Parathyroid adenoma (tissue), 2 donors: ENCODE data around the gene CNIH4.
"Not testable (repeated sequence)": the region's sequence is repeated elsewhere in the genome, so short reads cannot be mapped to it uniquely, and the experiment has no call there.

Experiments used
- H2AFZ ChIP-seq: fragments of 300-600 bp; sonication (generic); one replicate; pipeline ENCODE4 v1.7.0; 2017; ENCODE audit warnings: antibody characterized with exemption, mild to moderate bottlenecking
- H3K27ac ChIP-seq: fragments of 300-600 bp; sonication (generic); one replicate; pipeline ENCODE4 v1.7.0; 2017
- H3K27me3 ChIP-seq: fragments of 300-600 bp; sonication (generic); one replicate; pipeline ENCODE4 v1.7.0; 2017; ENCODE audit warnings: low read length; ENCODE audit not compliant: control insufficient read depth, insufficient read depth
- H3K36me3 ChIP-seq: fragments of 300-600 bp; sonication (generic); one replicate; pipeline ENCODE4 v1.7.0; 2017; ENCODE audit warnings: low read length; ENCODE audit not compliant: control insufficient read depth, insufficient read depth
- H3K4me1 ChIP-seq: fragments of 300-600 bp; sonication (generic); one replicate; pipeline ENCODE4 v1.7.0; 2017; ENCODE audit warnings: control low read depth
- H3K4me2 ChIP-seq: fragments of 300-600 bp; sonication (generic); one replicate; pipeline ENCODE4 v1.7.0; 2017; ENCODE audit warnings: low read length
- H3K4me3 ChIP-seq: fragments of 300-600 bp; sonication (generic); one replicate; pipeline ENCODE4 v1.7.0; 2017; ENCODE audit warnings: low read depth, low read length
- H3K79me2 ChIP-seq: fragments of 300-600 bp; sonication (generic); one replicate; pipeline ENCODE4 v1.7.0; 2017; ENCODE audit warnings: control low read depth
- H3K9ac ChIP-seq: fragments of 300-600 bp; sonication (generic); one replicate; pipeline ENCODE4 v1.7.0; 2017; ENCODE audit warnings: mild to moderate bottlenecking
- H3K9me3 ChIP-seq: fragments of 300-600 bp; sonication (generic); one replicate; pipeline ENCODE4 v1.7.0; 2017; ENCODE audit warnings: low read length; ENCODE audit not compliant: control insufficient read depth
- CTCF ChIP-seq: fragments of 300-600 bp; sonication (generic); IDR thresholded peaks from one replicate; pipeline ENCODE4 v1.7.0; 2017; ENCODE audit warnings: antibody characterized with exemption, mild to moderate bottlenecking
- donor health status: primary hyperparathyroidism.

The CNIH4 gene

GRCh38 chr1:224356685-224357625 is at the start of gene CNIH4:
Gene CNIH4, plus strand, starts transcription at chr1:224356879. Its CDS starts 46 bp downstream, at chr1:224356925.
- Histone ChIP-seq H3K4me3 (peak within 1 kb of the TSS; percentile 78), H3K4me2 (peak within 1 kb of the TSS; percentile 63), H3K4me1 (no peaks in the 10 kb centered on the region), H2AFZ (peak within 1 kb of the TSS; percentile 75), H3K9ac (no peak within 1 kb of the TSS), H3K36me3 (no peaks in the 10 kb centered on the region), H3K9me3 (no peaks in the 10 kb centered on the region), H3K27ac (peak within 1 kb of the TSS; percentile 36), H3K79me2 (peaks cover 7% of the 10 kb centered on the region), H3K27me3 (no peaks in the 10 kb centered on the region)
- TF ChIP-seq CTCF = no peak

- H3K36me3 ChIP-seq = no peaks in the 10 kb centered on the region
- no peaks in the 10 kb centered on the region for H3K79me2 ChIP-seq
- no peak overlapping the region for H3K4me2 ChIP-seq
- no peak overlapping the region for H3K27ac ChIP-seq
- TF ChIP-seq CTCF = no peak
- H2AFZ ChIP-seq = no peak overlapping the region
- no peaks in the 10 kb centered on the region for H3K9me3 ChIP-seq
- no peak overlapping the region for H3K4me3 ChIP-seq
- H3K27me3 ChIP-seq = no peaks in the 10 kb centered on the region
- no peaks in the 10 kb centered on the region for H3K4me1 ChIP-seq
- no peak overlapping the region for H3K9ac ChIP-seq
Observed at GRCh38 chr1:224308064-224308463, 48.6 kb upstream of the CNIH4 start.

- H3K36me3 ChIP-seq, H3K27me3 ChIP-seq, H3K9ac ChIP-seq: not testable (repeated sequence)
Observed at GRCh38 chr1:224311503-224311902, 45.2 kb upstream of the CNIH4 start.

GRCh38 chr1:224312025-224312424 is 44.7 kb upstream of the CNIH4 start:
- Histone ChIP-seq H3K4me1 (no peaks in the 10 kb centered on the region), H3K79me2 (no peaks in the 10 kb centered on the region), H3K9ac (no peak overlapping the region), H3K4me2 (no peak overlapping the region), H3K9me3 (no peaks in the 10 kb centered on the region), H3K27me3 (no peaks in the 10 kb centered on the region), H3K36me3 (no peaks in the 10 kb centered on the region), H3K4me3 (no peak overlapping the region), H2AFZ (no peak overlapping the region), H3K27ac (no peak overlapping the region)
- no peak for TF ChIP-seq CTCF

More at GRCh38 chr1:224311503-224311902, 45.2 kb upstream of the CNIH4 start:
- H3K4me3 ChIP-seq, H3K27ac ChIP-seq, H3K4me2 ChIP-seq, H3K79me2 ChIP-seq, H3K9me3 ChIP-seq, H3K4me1 ChIP-seq, H2AFZ ChIP-seq: not testable (repeated sequence)

- H3K9ac ChIP-seq = no peak overlapping the region
- no peak for TF ChIP-seq CTCF
- no peak overlapping the region for H2AFZ ChIP-seq
- no peaks in the 10 kb centered on the region for H3K4me1 ChIP-seq
- no peak overlapping the region for H3K4me2 ChIP-seq
- H3K36me3 ChIP-seq = no peaks in the 10 kb centered on the region
- no peak overlapping the region for H3K4me3 ChIP-seq
- H3K27ac ChIP-seq = no peak overlapping the region
- H3K79me2 ChIP-seq = no peaks in the 10 kb centered on the region
- H3K9me3 ChIP-seq = no peaks in the 10 kb centered on the region
- no peaks in the 10 kb centered on the region for H3K27me3 ChIP-seq
Observed at GRCh38 chr1:224317383-224318045, 39.2 kb upstream of the CNIH4 start.
